H1 (cell line): Measurements from ENCODE around the gene HSPA2. TPM values are rescaled to one million over a fixed set of nuclear protein-coding genes. Genes with fewer than 3 reads are reported as not detected.

Experiments used
- ATF2 ChIP-seq: IDR thresholded peaks from 2 replicates; pipeline ENCODE4 v1.6.1; 2012; ENCODE audit warnings: low read length, inconsistent platforms
- ATF3 ChIP-seq: IDR thresholded peaks from 2 replicates; pipeline ENCODE4 v1.6.1; 2011; ENCODE audit warnings: low read depth, mild to moderate bottlenecking, low read length; ENCODE audit not compliant: insufficient read depth
- BACH1 ChIP-seq: IDR thresholded peaks from 2 replicates; pipeline ENCODE4 v1.6.1; 2012; ENCODE audit warnings: low read length, improper control_type of control experiment
- BCL11A ChIP-seq, 2 experiments: IDR thresholded peaks; one replicate each; pipeline ENCODE4 v1.6.1; 2011; ENCODE audit warnings: low read depth in 2 of 2, low read length in 2 of 2, mild to moderate bottlenecking in 2 of 2
- CTBP2 ChIP-seq: IDR thresholded peaks from 2 replicates; pipeline ENCODE4 v1.7.0; 2011; ENCODE audit warnings: borderline replicate concordance, mild to moderate bottlenecking, moderate library complexity, mixed read lengths, low read length; ENCODE audit not compliant: insufficient read depth, insufficient read length
- EP300 ChIP-seq, 2 experiments: IDR thresholded peaks; 1 replicate in 1 of 2; 2 replicates in 1 of 2; pipeline ENCODE4 v1.6.1; 2011 to 2012; ENCODE audit warnings: low read depth in 2 of 2, low read length in 2 of 2, mild to moderate bottlenecking in 2 of 2, borderline replicate concordance in 1 of 2, inconsistent platforms in 1 of 2, moderate library complexity in 1 of 2
- EZH2 ChIP-seq: fragments of 200-600 bp; sonication (generic); IDR thresholded peaks from 2 replicates; pipeline ENCODE4 v1.7.1; 2012; ENCODE audit warnings: low read depth, mild to moderate bottlenecking, moderate library complexity, low read length, inconsistent platforms; ENCODE audit not compliant: severe bottlenecking
- FOSL1 ChIP-seq: IDR thresholded peaks from 2 replicates; pipeline ENCODE4 v1.6.1; 2011; ENCODE audit warnings: mild to moderate bottlenecking, low read depth, low read length, moderate library complexity; ENCODE audit not compliant: insufficient read depth
- PHF8 ChIP-seq: fragments of 200-600 bp; sonication (generic); conservative IDR thresholded peaks from 2 replicates; pipeline ENCODE4 v1.7.1; 2012; ENCODE audit warnings: low read depth, mild to moderate bottlenecking, inconsistent platforms, low read length, moderate library complexity
- POLR2A ChIP-seq, 2 experiments: IDR thresholded peaks; 1 replicate in 1 of 2; 2 replicates in 1 of 2; pipeline ENCODE4 v1.6.1; 2011; ENCODE audit warnings: low read depth in 2 of 2, low read length in 2 of 2, mild to moderate bottlenecking in 2 of 2; ENCODE audit errors: control extremely low read depth in 1 of 2
- POLR2AphosphoS5 ChIP-seq: IDR thresholded peaks from 2 replicates; pipeline ENCODE4 v1.6.1; 2011; ENCODE audit warnings: low read depth, low read length
- RAD21 ChIP-seq, 2 experiments: IDR thresholded peaks in 1 of 2; conservative IDR thresholded peaks in 1 of 2; 2 replicates each; pipeline ENCODE4 v1.6.1; 2011; ENCODE audit warnings: low read depth in 2 of 2, low read length in 2 of 2, improper control_type of control experiment in 1 of 2, inconsistent platforms in 1 of 2, mild to moderate bottlenecking in 1 of 2, moderate library complexity in 1 of 2
- SAP30 ChIP-seq: fragments of 300-600 bp; sonication (generic); IDR thresholded peaks from 2 replicates; pipeline ENCODE4 v1.7.1; 2012; ENCODE audit warnings: low read length, moderate library complexity, mild to moderate bottlenecking, inconsistent platforms; ENCODE audit not compliant: insufficient read depth, insufficient replicate concordance
- SIN3A ChIP-seq, 2 experiments: IDR thresholded peaks in 1 of 2; conservative IDR thresholded peaks in 1 of 2; 2 replicates each; pipeline ENCODE4 v1.6.1; 2011 to 2012; ENCODE audit warnings: low read length in 2 of 2, improper control_type of control experiment in 1 of 2, low read depth in 1 of 2, mild to moderate bottlenecking in 1 of 2
- SIRT6 ChIP-seq: IDR thresholded peaks from one replicate; pipeline ENCODE4 v1.7.1; 2012; ENCODE audit warnings: low read length, inconsistent platforms
- SP4 ChIP-seq: IDR thresholded peaks from 2 replicates; pipeline ENCODE4 v1.6.1; 2012; ENCODE audit warnings: low read length, inconsistent platforms
- TAF7 ChIP-seq: optimal IDR thresholded peaks from 2 replicates; pipeline ENCODE3; 2011; ENCODE audit warnings: low read depth, mild to moderate bottlenecking, inconsistent platforms, low read length, moderate library complexity, borderline replicate concordance
- USF2 ChIP-seq: IDR thresholded peaks from 2 replicates; pipeline ENCODE4 v1.6.1; 2011; ENCODE audit warnings: low read length, improper control_type of control experiment
- polyA plus RNA-seq, 7 experiments: library from polyadenylated mRNA; depleted of rRNA in 3 of 7; stranded (reverse) in 5 of 7; unstranded in 2 of 7; fragments of >200 nt in 5 of 7; fragments of 200-250 nt in 2 of 7; gene quantifications; 1 replicate in 5 of 7; 2 replicates in 1 of 7; 4 replicates in 1 of 7; pipeline versions ENCODE4 v1.2.1 to v1.2.3, GENCODE V29; 2011 to 2013; ENCODE audit warnings: missing spikeins in 2 of 7, mixed read lengths in 2 of 7
- total RNA-seq: library from RNA; stranded (reverse); fragmentation: NEBNext Ultra II Directional; extraction: Animal tissue kit (Norgen Biotek cat#: 25700); gene quantifications from 2 replicates; pipeline ENCODE4 v1.2.1, GENCODE V29; 2021

HSPA2 gene
- total and polyA plus RNA-seq, 2 of the 8 experiments (the other 6 are each of a cell fraction or from before 2014, with no cell fraction given) = 30.5 to 82.9 TPM

GRCh38 chr14:64504897-64505794 lies 35.4 kb upstream of the HSPA2 start (continued):
- TF ChIP-seq USF2 (no peak), CTBP2 (no peak), TAF7 (peak; percentile 39), SIN3A (conservative IDR thresholded peaks at IDR 0.05 in 1 of 2, IDR thresholded peaks at IDR 0.05 in 1 of 2; ENCODE audit: low read depth in 1 of 2, low read length in 2 of 2) (peak; percentile 19 to 50; a peak in 2 of 4 replicates), POLR2AphosphoS5 (peak; percentile 49; the same call in 1 of the 2 replicates), FOSL1 (no peak), ATF2 (no peak), POLR2A (IDR thresholded peaks at IDR 0.05; ENCODE audit: control extremely low read depth in 1 of 2, low read depth in 2 of 2, low read length in 2 of 2) (peak; percentile 9 to 85), BCL11A (IDR thresholded peaks at IDR 0.05; ENCODE audit: low read depth in 2 of 2, low read length in 2 of 2) (no peak), RAD21 (IDR thresholded peaks at IDR 0.05 in 1 of 2, conservative IDR thresholded peaks at IDR 0.05 in 1 of 2; ENCODE audit: low read depth in 2 of 2, low read length in 2 of 2) (no peak), BACH1 (no peak), SAP30 (peak; percentile 82), EP300 (IDR thresholded peaks at IDR 0.05; ENCODE audit: borderline replicate concordance in 1 of 2, low read depth in 2 of 2, low read length in 2 of 2) (0 out of 3 replicates have a peak, but pooled peaks of 1 of the 2 experiments have one; percentile 16), EZH2 (no peak), SIRT6 (no peak), PHF8 (peak; percentile 90), SP4 (no peak), ATF3 (no peak)
